ENCODE data around the gene PLK4. TPM values are rescaled to one million over a fixed set of nuclear protein-coding genes. Genes with fewer than 3 reads are reported as not detected.

PLK4 gene
- total RNA-seq, 3 donors from 2014 or later = 14.1 to 19.5 (median 16.6) TPM

GRCh38 chr4:127936974-127937373 is 56.3 kb downstream of the PLK4 start:
- Mint-ChIP-seq H3K4me1 (ENCODE audit: low read depth) (peaks cover 4% of the 10 kb centered on the region), H3K4me3 (no peak overlapping the region), H3K36me3 (ENCODE audit: insufficient read depth) (peaks cover 23% of the 10 kb centered on the region), H3K27me3 (ENCODE audit: low read depth) (no peaks in the 10 kb centered on the region), H3K9me3 (no peaks in the 10 kb centered on the region)
- DNase-seq (no peak), ATAC-seq (no peak)

Other genes with a start within 250 kb of the PLK4 start
- gene INTU, start 247.9 kb upstream of the PLK4 start, total RNA-seq = under 1 TPM; 0.03 to 0.43 (median 0.24) TPM
- gene SLC25A31, start 150.5 kb upstream of the PLK4 start, total RNA-seq = not detected
- under 1 TPM; 0.08 to 0.30 (median 0.27) TPM for gene HSPA4L, start 98.6 kb upstream of the PLK4 start, total RNA-seq
- gene MFSD8, start 84.3 kb downstream of the PLK4 start, total RNA-seq = 10 to 100 TPM; 13.7 to 19.6 (median 15.9) TPM
- 10 to 100 TPM in 1 of 3 donors, 1 to 10 TPM in 2; 8.9 to 12.1 (median 9.6) TPM for gene ABHD18, start 84.5 kb downstream of the PLK4 start, total RNA-seq
- gene LARP1B, start 180.4 kb downstream of the PLK4 start, total RNA-seq = 10 to 100 TPM; 26.3 to 29.6 (median 29.4) TPM

Data from activated T-cell treated with anti-CD3 and anti-CD28 coated beads, Interleukin-2, amount 50 U/mL, for 4 hours (primary cell).